Kidney (tissue), 14 donors: ENCODE measurements around the gene ACER3. TPM values are rescaled to one million over a fixed set of nuclear protein-coding genes. Genes with fewer than 3 reads are reported as not detected.

Experiments used
- DNase-seq, 5 donors: peaks; one replicate each; pipeline ENCODE4 v3.0.0-alpha.2; 2013 to 2020
- FAIRE-seq: peaks from 2 replicates; lab custom pipeline; 2012; peaks lifted over from hg19 to GRCh38; lab: Jason Lieb, UNC
- H3K27ac ChIP-seq, 2 donors: one replicate each; pipeline ENCODE4 v1.7.0; 2013; ENCODE audit warnings: low read depth in 2 of 2, low read length in 2 of 2, inconsistent platforms in 1 of 2
- H3K27me3 ChIP-seq: one replicate; pipeline ENCODE4 v1.7.1; 2013; ENCODE audit warnings: low read length, inconsistent platforms; ENCODE audit not compliant: control insufficient read depth, insufficient read depth
- H3K36me3 ChIP-seq, 3 donors: one replicate each; pipeline versions ENCODE4 v1.7.0 to v1.7.1; 2013; ENCODE audit warnings: low read length in 3 of 3, control low read depth in 1 of 3, inconsistent platforms in 1 of 3; ENCODE audit not compliant: insufficient read depth in 3 of 3, control insufficient read depth in 2 of 3
- H3K4me1 ChIP-seq, 3 donors: one replicate each; pipeline versions ENCODE4 v1.7.0 to v1.7.1; 2013; ENCODE audit warnings: low read length in 3 of 3, inconsistent platforms in 1 of 3, low read depth in 1 of 3; ENCODE audit not compliant: control insufficient read depth in 2 of 3, insufficient read depth in 2 of 3
- H3K4me3 ChIP-seq, 3 donors: one replicate each; pipeline versions ENCODE4 v1.7.0 to v1.8.1; 2013; ENCODE audit warnings: low read length in 3 of 3, control low read depth in 1 of 3, inconsistent platforms in 1 of 3
- H3K9ac ChIP-seq, 3 donors: one replicate each; pipeline versions ENCODE4 v1.7.0 to v1.7.1; 2013; ENCODE audit warnings: low read length in 3 of 3, control low read depth in 1 of 3, inconsistent platforms in 1 of 3
- H3K9me3 ChIP-seq, 3 donors: one replicate each; pipeline versions ENCODE4 v1.7.0 to v1.7.1; 2013; ENCODE audit warnings: low read length in 3 of 3, control low read depth in 1 of 3, inconsistent platforms in 1 of 3; ENCODE audit not compliant: control insufficient read depth in 2 of 3, insufficient read depth in 1 of 3
- intact Hi-C: fragments of 100-400 bp; cut with DNase I; formaldehyde crosslinking; loops from one replicate; pipeline ENCODE4 v1.11.1; 2022
- polyA plus RNA-seq: library from polyadenylated mRNA; stranded (reverse); fragments of 350-450 nt; fragmentation: Illumina TruSeq; extraction: RNeasy Lipid Tissue Mini Kit (QIAGEN cat#74804); gene quantifications from one replicate; pipeline ENCODE4 v1.2.3, GENCODE V29; 2014; ENCODE audit warnings: low read depth, low replicate concordance; ENCODE audit not compliant: insufficient read depth
- total RNA-seq: library from RNA; stranded (reverse); fragmentation: NEBNext Ultra II Directional; extraction: Animal tissue kit (Norgen Biotek cat#: 25700); gene quantifications from one replicate; pipeline ENCODE4 v1.2.1, GENCODE V29; 2021
- TF ChIP-seq, protein P1 (sequence below): IDR thresholded peaks from 3 replicates; pipeline ENCODE4 v1.5.1; 2012; ENCODE audit warnings: mild to moderate bottlenecking, moderate library complexity, borderline replicate concordance; ENCODE audit not compliant: insufficient read depth; ENCODE audit errors: extremely low read depth
- donor health status: control.
- donor health status: control.
- donor health status: control.
- donor health status: control.
- donor health status: control.
- donor health status: DM: yes; HTN: yes; CAD: no.
- donor health status: Normal renal cell carcinoma (clear cell type).

ACER3 gene
- total and polyA plus RNA-seq, 2 donors from 2014 or later = 5.9 to 35.3 TPM

DNA sequence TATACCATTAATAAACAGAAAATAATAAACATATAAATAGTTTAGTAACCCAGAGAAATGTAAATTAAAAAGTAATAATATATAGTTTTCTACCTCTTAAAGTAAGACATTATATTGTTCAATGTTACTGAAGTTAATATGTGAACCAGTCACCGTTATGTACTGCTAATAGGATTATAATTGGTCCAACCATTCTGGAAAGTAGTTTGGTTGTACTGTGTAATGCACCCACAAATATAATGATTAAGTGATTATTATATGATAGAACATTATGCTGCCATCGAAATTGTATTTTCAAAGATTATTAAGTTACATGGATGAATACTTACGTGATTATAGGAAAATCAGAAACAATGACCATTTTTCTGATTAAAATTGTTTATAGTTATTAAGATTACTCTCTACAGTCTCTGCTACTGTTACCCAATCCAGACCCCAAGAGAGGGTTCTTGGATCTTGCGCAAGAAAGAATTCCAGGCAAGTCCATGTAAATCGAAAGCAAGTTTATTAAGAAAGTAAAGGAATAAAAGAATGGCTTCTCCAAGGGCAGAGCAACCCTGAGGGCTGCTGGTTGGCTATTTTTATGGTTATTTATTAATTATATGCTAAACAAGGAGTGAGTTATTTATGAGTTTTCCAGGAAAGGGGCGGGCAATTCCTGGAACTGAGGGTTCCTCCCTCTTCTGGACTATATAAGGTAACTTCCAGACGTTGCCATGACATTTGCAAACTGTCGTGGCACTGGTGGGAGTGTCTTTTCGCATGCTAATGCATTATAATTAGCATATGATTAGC is 50.1 kb downstream of the ACER3 start:
- intact Hi-C loops = loop anchor here (10.0 kb wide), 1 partner anchor 96 kb away; no protein-coding TSS in a partner anchor
- DNase-seq (peak in 4 of 5 donors; percentile 11 to 78 (median 35)), FAIRE-seq (peak; percentile 45)
- H3K9me3 ChIP-seq = peaks cover 0 to 6% (median 1%) of the 10 kb centered on the region in 3 donors
- TF ChIP-seq, protein P1, sequence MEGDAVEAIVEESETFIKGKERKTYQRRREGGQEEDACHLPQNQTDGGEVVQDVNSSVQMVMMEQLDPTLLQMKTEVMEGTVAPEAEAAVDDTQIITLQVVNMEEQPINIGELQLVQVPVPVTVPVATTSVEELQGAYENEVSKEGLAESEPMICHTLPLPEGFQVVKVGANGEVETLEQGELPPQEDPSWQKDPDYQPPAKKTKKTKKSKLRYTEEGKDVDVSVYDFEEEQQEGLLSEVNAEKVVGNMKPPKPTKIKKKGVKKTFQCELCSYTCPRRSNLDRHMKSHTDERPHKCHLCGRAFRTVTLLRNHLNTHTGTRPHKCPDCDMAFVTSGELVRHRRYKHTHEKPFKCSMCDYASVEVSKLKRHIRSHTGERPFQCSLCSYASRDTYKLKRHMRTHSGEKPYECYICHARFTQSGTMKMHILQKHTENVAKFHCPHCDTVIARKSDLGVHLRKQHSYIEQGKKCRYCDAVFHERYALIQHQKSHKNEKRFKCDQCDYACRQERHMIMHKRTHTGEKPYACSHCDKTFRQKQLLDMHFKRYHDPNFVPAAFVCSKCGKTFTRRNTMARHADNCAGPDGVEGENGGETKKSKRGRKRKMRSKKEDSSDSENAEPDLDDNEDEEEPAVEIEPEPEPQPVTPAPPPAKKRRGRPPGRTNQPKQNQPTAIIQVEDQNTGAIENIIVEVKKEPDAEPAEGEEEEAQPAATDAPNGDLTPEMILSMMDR = no peak
- no peak overlapping the region for H3K9ac ChIP-seq
- peak overlapping the region in 1 of 3 donors; percentile 18 for H3K4me3 ChIP-seq
- no peaks in the 10 kb centered on the region for H3K4me1 ChIP-seq
- H3K27me3 ChIP-seq = no peaks in the 10 kb centered on the region
- H3K27ac ChIP-seq = peak overlapping the region; percentile 46 to 51
- no peaks in the 10 kb centered on the region for H3K36me3 ChIP-seq

DNA sequence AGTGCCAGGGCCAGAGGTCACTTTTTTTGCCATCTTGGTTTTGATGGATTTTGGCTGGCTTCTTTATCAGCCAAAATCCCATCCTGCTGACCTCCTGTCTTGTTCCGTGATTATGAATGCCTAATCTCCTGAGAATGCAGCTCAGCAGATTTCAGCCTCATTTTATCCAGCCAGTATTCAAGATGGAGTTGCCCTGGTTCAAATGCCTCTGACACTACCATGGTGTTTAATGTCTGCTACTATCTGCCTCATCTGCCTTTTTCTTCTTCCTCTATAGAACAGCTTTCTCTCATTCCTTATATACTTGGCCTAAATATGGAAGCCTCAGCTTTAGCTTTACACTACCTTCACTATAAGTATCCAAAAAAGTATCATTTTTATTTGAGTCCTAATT is 50.7 kb downstream of the ACER3 start:
- Histone ChIP-seq H3K9me3 (peaks cover 0 to under 1% (median under 1%) of the 10 kb centered on the region in 3 donors), H3K4me3 (peak overlapping the region in 1 of 3 donors; percentile 18), H3K4me1 (no peaks in the 10 kb centered on the region), H3K9ac (no peak overlapping the region), H3K36me3 (no peaks in the 10 kb centered on the region), H3K27ac (peak overlapping the region; percentile 33 to 46), H3K27me3 (no peaks in the 10 kb centered on the region)
- DNase-seq = no peak
- no peak for FAIRE-seq
- intact Hi-C loops = loop anchor here (10.0 kb wide), 1 partner anchor 97 kb away; no protein-coding TSS in a partner anchor
- TF ChIP-seq, protein P1 = no peak

DNA sequence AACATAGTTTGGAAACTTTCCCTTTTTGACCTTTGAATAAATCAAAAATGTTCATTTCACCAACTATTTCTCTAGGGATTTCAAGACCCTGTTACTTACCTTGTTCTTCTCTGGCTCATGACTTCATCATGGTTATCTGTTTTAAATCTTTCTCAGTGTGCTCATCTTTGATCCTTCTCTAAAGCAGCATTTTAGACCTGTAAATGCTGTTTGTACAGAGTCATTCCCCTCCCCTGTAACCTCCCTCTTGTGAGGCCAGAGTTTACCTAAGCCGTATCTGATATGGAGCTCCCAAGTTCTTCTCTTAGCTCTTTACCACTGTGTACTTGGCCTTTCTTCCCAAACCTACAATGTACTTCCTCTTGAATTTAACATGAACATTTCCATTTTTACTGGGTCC is 56.0 kb downstream of the ACER3 start:
- no peak overlapping the region for H3K4me3 ChIP-seq
- no peaks in the 10 kb centered on the region for H3K9me3 ChIP-seq
- TF ChIP-seq, protein P1 = no peak
- no peak overlapping the region for H3K27ac ChIP-seq
- DNase-seq = no peak
- H3K9ac ChIP-seq = no peak overlapping the region
- no peaks in the 10 kb centered on the region for H3K27me3 ChIP-seq
- no peak for FAIRE-seq
- intact Hi-C loops = loop anchor here (10.0 kb wide), 1 partner anchor 102 kb away; no protein-coding TSS in a partner anchor
- H3K4me1 ChIP-seq = peaks cover 0 to 3% (median 0%) of the 10 kb centered on the region in 3 donors
- H3K36me3 ChIP-seq = no peaks in the 10 kb centered on the region
